B cell (primary cell): ENCODE results near the gene TTC34. TPM values are rescaled to one million over a fixed set of nuclear protein-coding genes. Genes with fewer than 3 reads are reported as not detected.

ENCODE experiments used
- ATAC-seq: fragments of 200-7000 bp; cut with Tn5 transposase; one replicate; pipeline ENCODE4 v1.10.0; 2021; ENCODE audit warnings: low read depth, mild to moderate bottlenecking, moderate number of reproducible peaks, moderate library complexity
- CTCF ChIA-PET: fragments of 350-600 bp; sonication (Branson Sonifier 250); formaldehyde crosslinking; loops from one replicate; lab custom pipeline; 2021; ENCODE audit warnings: antibody characterized with exemption, inconsistent platforms; lab: Charles Lee
- POLR2A ChIA-PET: fragments of 350-600 bp; sonication (Branson Sonifier 250); formaldehyde crosslinking; loops from one replicate; lab custom pipeline; 2021; ENCODE audit warnings: antibody characterized with exemption; lab: Charles Lee
- DNase-seq: peaks from one replicate; pipeline ENCODE4 v3.0.0; 2013
- H2AFZ ChIP-seq: 2 replicates; pipeline ENCODE4 v1.6.1; 2012; ENCODE audit warnings: mild to moderate bottlenecking, low read depth, low read length; ENCODE audit not compliant: insufficient read depth, poor library complexity, severe bottlenecking
- H3K27ac ChIP-seq, 2 donors: 1 replicate in 1 of 2; 2 replicates in 1 of 2; pipeline ENCODE4 v1.5.1; 2012 to 2013; ENCODE audit warnings: low read length in 2 of 2, mild to moderate bottlenecking in 2 of 2, moderate library complexity in 1 of 2
- H3K27me3 ChIP-seq, 4 experiments: fragments of 200-600 bp in 1 of 4; sonication (generic) in 1 of 4; replicated peaks in 1 of 4; 1 replicate in 2 of 4; 2 replicates in 2 of 4; pipeline versions ENCODE4 v1.6.1 to v1.7.0; 2013 to 2016; ENCODE audit warnings: low read length in 3 of 4, mild to moderate bottlenecking in 2 of 4, mixed read lengths in 1 of 4, moderate library complexity in 1 of 4; ENCODE audit not compliant: insufficient read depth in 4 of 4, control insufficient read depth in 3 of 4; ENCODE audit errors: control extremely low read depth in 1 of 4
- H3K36me3 ChIP-seq, 2 experiments: replicated peaks in 1 of 2; 1 replicate in 1 of 2; 2 replicates in 1 of 2; pipeline versions ENCODE4 v1.6.1 to v1.7.1; 2013; ENCODE audit warnings: low read length in 1 of 2; ENCODE audit not compliant: insufficient read depth in 2 of 2, control insufficient read depth in 1 of 2; ENCODE audit errors: control extremely low read depth in 1 of 2, extremely low read depth in 1 of 2
- H3K4me1 ChIP-seq, 2 donors: fragments of 200-600 bp in 1 of 2; sonication (generic) in 1 of 2; 1 replicate in 1 of 2; 2 replicates in 1 of 2; pipeline versions ENCODE4 v1.5.1 to v1.6.1; 2013 to 2017; ENCODE audit warnings: low read length in 2 of 2; ENCODE audit not compliant: control insufficient read depth in 2 of 2, insufficient read depth in 2 of 2
- H3K4me2 ChIP-seq: replicated peaks from 2 replicates; pipeline ENCODE3; 2012; ENCODE audit warnings: mild to moderate bottlenecking, low read depth, low read length; ENCODE audit not compliant: poor library complexity, severe bottlenecking
- H3K4me3 ChIP-seq, 5 experiments: fragments of 200-600 bp in 1 of 5; sonication (generic) in 1 of 5; 1 replicate in 3 of 5; 2 replicates in 2 of 5; pipeline versions ENCODE4 v1.5.1 to v1.7.0; 2011 to 2016; ENCODE audit warnings: low read length in 4 of 5, mild to moderate bottlenecking in 4 of 5, low read depth in 2 of 5, control low read depth in 1 of 5, moderate library complexity in 1 of 5; ENCODE audit not compliant: insufficient read depth in 1 of 5; ENCODE audit errors: control extremely low read depth in 1 of 5, extremely low read depth in 1 of 5
- H3K79me2 ChIP-seq: fragments of 200-600 bp; sonication (generic); one replicate; pipeline ENCODE4 v1.6.0; 2016; ENCODE audit warnings: low read length; ENCODE audit not compliant: control insufficient read depth, insufficient read depth
- H3K9ac ChIP-seq: fragments of 200-600 bp; sonication (generic); 2 replicates; pipeline ENCODE4 v1.6.1; 2017; ENCODE audit warnings: mild to moderate bottlenecking, low read length, moderate library complexity
- H3K9me3 ChIP-seq, 3 donors: one replicate each; pipeline versions ENCODE4 v1.6.1 to v1.7.1; 2013; ENCODE audit warnings: low read length in 2 of 3; ENCODE audit not compliant: control insufficient read depth in 2 of 3, insufficient read depth in 1 of 3; ENCODE audit errors: control extremely low read depth in 1 of 3
- H4K20me1 ChIP-seq: 2 replicates; pipeline ENCODE4 v1.6.0; 2012; ENCODE audit warnings: mild to moderate bottlenecking, low read length; ENCODE audit not compliant: insufficient read depth, control insufficient read depth, poor library complexity, severe bottlenecking
- H3K27ac Mint-ChIP-seq: one replicate; pipeline ENCODE4 v1.8.0; 2021; ENCODE audit warnings: mixed read lengths
- H3K27me3 Mint-ChIP-seq: one replicate; pipeline ENCODE4 v1.8.0; 2021; ENCODE audit warnings: mixed read lengths
- H3K4me1 Mint-ChIP-seq: one replicate; pipeline ENCODE4 v1.8.0; 2021; ENCODE audit warnings: mixed read lengths
- H3K4me3 Mint-ChIP-seq: one replicate; pipeline ENCODE4 v1.8.0; 2021; ENCODE audit warnings: mixed read lengths
- H3K9me3 Mint-ChIP-seq: one replicate; pipeline ENCODE4 v1.8.0; 2022; ENCODE audit warnings: mixed read lengths; ENCODE audit not compliant: insufficient read depth
- CTCF ChIP-seq: fragments of 200-600 bp; IDR thresholded peaks from one replicate; pipeline ENCODE4 v1.8.0; 2022; ENCODE audit warnings: antibody characterized with exemption, mild to moderate bottlenecking
- EZH2 ChIP-seq: IDR thresholded peaks from 2 replicates; pipeline ENCODE4 v1.6.1; 2012; ENCODE audit warnings: borderline replicate concordance, low read depth, mild to moderate bottlenecking, moderate library complexity, low read length; ENCODE audit not compliant: insufficient read depth, poor library complexity, severe bottlenecking
- WGBS: methylation state at CpG from one replicate; pipeline ENCODE4 v1.1.5; 2013; ENCODE audit warnings: missing lambda C conversion rate; ENCODE audit not compliant: insufficient coverage; 5-methylcytosine and 5-hydroxymethylcytosine counted together
- intact Hi-C: fragments of 100-400 bp; cut with micrococcal nuclease; formaldehyde crosslinking; loops from one replicate; pipeline ENCODE4 v1.10.0; 2022
- polyA plus RNA-seq: library from polyadenylated mRNA; depleted of rRNA; stranded (reverse); fragments of >200 nt; gene quantifications from 2 replicates; pipeline ENCODE4 v1.2.3, GENCODE V29; 2012
- total RNA-seq, 2 donors: library from RNA; stranded (reverse); fragments of 120-200 nt in 1 of 2; gene quantifications; 1 replicate in 1 of 2; 2 replicates in 1 of 2; pipeline versions ENCODE4 v1.2.3 to v1.2.4, GENCODE V29; 2013 to 2022

Gene TTC34
- total and polyA plus RNA-seq, 2 donors (not counting 1 experiment from before 2014, with no cell fraction given) = 2.1 to 8.1 TPM

- 89% methylated on average over 10 of the region's 10 CpGs for WGBS
- H3K4me3 Mint-ChIP-seq = no peak overlapping the region
- Histone ChIP-seq H3K4me1 (peaks cover 9 to 11% of the 10 kb centered on the region in 2 donors), H4K20me1 (no peaks in the 10 kb centered on the region), H3K4me2 (no peak overlapping the region), H3K4me3 (no peak overlapping the region), H3K27ac (no peak overlapping the region), H2AFZ (no peak overlapping the region), H3K79me2 (no peaks in the 10 kb centered on the region), H3K9ac (no peak overlapping the region), H3K36me3 (no peaks in the 10 kb centered on the region), H3K27me3 (peaks cover 0 to 45% (median 26%) of the 10 kb centered on the region in 4 experiments), H3K9me3 (peaks cover 0 to 34% (median 8%) of the 10 kb centered on the region in 3 donors)
- H3K27me3 Mint-ChIP-seq = peaks cover 46% of the 10 kb centered on the region
- DNase-seq (no peak), ATAC-seq (no peak)
- POLR2A ChIA-PET = no interaction called here
- no peak overlapping the region for H3K27ac Mint-ChIP-seq
- peaks cover 6% of the 10 kb centered on the region for H3K4me1 Mint-ChIP-seq
- no peak for TF ChIP-seq CTCF
- TF ChIP-seq EZH2 = no peak
- intact Hi-C loops = no loop called here
- CTCF ChIA-PET = no interaction called here
- H3K9me3 Mint-ChIP-seq = peaks cover 1% of the 10 kb centered on the region
Observed at GRCh38 chr1:2625311-2625710, 176.2 kb downstream of the TTC34 start.

GRCh38 chr1:2624735-2625300 lies 176.7 kb downstream of the TTC34 start:
- 81% methylated on average over 5 of the region's 13 CpGs for WGBS
- Mint-ChIP-seq H3K4me3 (no peak overlapping the region), H3K27me3 (peaks cover 45% of the 10 kb centered on the region), H3K4me1 (peaks cover 3% of the 10 kb centered on the region), H3K9me3 (peaks cover 3% of the 10 kb centered on the region), H3K27ac (no peak overlapping the region)
- no peak overlapping the region for H3K27ac ChIP-seq
- ChIA-PET CTCF (no interaction called here), POLR2A (no interaction called here)
- ATAC-seq (no peak), DNase-seq (no peak)
- no peak overlapping the region for H3K9ac ChIP-seq
- H3K4me2 ChIP-seq = no peak overlapping the region
- TF ChIP-seq EZH2 (no peak), CTCF (no peak)
- peaks cover 9 to 11% of the 10 kb centered on the region in 2 donors for H3K4me1 ChIP-seq
- H3K36me3 ChIP-seq = no peaks in the 10 kb centered on the region
- intact Hi-C loops = no loop called here
- H3K9me3 ChIP-seq = peaks cover 2 to 32% (median 8%) of the 10 kb centered on the region in 3 donors
- no peaks in the 10 kb centered on the region for H4K20me1 ChIP-seq
- H3K79me2 ChIP-seq = no peaks in the 10 kb centered on the region
- H2AFZ ChIP-seq = no peak overlapping the region
- H3K4me3 ChIP-seq = no peak overlapping the region
- peaks cover 0 to 42% (median 25%) of the 10 kb centered on the region in 4 experiments for H3K27me3 ChIP-seq
